Colon (tissue), 2 donors: Measurements from ENCODE around the gene TEAD1.

ENCODE experiments used
- FAIRE-seq: peaks from 2 replicates; lab custom pipeline; 2012; peaks lifted over from hg19 to GRCh38; lab: Jason Lieb, UNC
- donor health status: control.
- donor health status: control.

The TEAD1 gene

DNA sequence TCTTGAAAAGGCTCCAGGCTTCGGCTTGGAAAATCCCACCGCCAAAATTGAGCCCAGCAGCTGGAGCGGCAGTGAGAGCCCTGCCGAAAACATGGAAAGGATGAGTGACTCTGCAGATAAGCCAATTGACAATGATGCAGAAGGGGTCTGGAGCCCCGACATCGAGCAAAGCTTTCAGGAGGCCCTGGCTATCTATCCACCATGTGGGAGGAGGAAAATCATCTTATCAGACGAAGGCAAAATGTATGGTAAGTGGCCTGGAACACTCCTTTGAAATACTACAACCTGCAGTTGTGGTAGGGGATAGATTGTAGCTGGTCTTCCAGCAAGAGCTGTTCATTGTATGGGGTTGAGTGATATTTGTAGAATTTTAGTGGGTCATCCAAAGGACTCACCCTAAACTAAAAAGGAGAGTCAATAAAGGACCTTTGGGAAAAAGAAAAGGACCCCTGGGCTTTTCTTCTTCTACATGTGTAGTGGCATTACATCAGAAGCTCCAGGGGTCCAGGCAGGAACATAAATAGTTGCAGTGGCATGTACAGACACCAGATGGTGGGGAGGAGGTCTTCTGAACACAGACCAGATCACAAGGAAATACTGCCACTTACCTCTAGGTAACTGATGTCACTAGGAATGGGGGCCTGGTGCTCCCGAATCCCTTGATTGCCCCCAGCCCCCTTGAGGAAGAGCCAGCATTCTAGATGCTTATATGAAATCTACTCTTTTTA lies 90.1 kb downstream of the TEAD1 start:
- no peak for FAIRE-seq

DNA sequence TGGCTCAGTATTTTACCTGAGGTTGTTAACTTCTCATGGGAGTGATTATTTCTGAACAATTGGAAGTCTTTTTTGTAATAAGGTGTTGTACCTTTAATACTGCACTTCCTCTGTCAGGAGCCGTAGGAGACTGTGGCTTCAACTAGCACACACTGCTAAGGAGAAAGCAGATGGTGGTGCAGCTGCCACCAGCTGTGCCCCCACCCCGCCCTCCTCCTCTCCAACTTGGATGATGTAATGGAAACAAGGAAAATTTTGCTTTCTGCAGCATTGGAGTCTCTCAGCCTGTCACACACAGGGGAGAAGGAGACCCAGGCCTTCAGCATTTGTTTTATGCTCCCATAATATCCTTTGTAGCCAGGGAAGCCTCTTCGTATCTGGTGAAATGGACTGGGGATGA lies 91.2 kb downstream of the TEAD1 start:
- no peak for FAIRE-seq

DNA sequence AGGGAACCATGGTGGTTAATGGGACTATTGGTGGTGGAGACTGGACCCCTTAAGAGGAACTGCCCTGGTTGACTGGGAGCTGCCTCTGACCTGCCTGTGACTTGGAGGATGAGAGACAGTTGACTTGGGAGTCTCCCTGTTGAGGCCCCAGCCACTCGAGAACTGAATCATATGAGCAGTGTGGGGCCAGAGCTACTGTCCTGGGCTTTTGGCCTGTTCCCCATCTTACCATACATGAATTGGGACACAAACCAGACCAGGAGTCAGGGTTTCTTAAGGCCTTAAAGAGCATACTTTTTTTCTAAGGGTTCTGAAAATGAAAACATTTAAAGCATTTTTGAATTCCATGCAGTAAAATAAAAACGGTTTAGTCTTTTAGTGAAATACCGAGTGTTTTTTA lies 92.8 kb downstream of the TEAD1 start:
- FAIRE-seq: no peak

DNA sequence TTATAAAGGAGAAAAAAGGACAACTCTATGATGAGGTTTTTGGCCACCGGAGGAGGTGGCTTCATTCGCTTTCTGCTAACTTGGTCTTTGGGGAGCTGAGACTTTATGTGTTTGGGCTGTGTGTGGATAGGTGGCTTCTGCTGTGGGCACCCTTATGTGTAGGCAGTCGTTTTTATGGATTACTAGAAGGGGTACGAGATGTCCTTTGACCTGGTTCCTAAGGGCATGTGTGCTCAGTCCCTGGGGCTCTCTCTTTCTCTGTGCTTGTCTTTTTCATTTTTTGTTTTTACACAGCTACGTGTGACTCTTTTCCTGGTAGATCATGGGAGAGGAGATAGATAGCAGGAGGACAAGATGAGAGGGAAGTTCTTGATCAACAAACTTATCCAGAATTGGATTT lies 93.4 kb downstream of the TEAD1 start:
- FAIRE-seq: no peak

DNA sequence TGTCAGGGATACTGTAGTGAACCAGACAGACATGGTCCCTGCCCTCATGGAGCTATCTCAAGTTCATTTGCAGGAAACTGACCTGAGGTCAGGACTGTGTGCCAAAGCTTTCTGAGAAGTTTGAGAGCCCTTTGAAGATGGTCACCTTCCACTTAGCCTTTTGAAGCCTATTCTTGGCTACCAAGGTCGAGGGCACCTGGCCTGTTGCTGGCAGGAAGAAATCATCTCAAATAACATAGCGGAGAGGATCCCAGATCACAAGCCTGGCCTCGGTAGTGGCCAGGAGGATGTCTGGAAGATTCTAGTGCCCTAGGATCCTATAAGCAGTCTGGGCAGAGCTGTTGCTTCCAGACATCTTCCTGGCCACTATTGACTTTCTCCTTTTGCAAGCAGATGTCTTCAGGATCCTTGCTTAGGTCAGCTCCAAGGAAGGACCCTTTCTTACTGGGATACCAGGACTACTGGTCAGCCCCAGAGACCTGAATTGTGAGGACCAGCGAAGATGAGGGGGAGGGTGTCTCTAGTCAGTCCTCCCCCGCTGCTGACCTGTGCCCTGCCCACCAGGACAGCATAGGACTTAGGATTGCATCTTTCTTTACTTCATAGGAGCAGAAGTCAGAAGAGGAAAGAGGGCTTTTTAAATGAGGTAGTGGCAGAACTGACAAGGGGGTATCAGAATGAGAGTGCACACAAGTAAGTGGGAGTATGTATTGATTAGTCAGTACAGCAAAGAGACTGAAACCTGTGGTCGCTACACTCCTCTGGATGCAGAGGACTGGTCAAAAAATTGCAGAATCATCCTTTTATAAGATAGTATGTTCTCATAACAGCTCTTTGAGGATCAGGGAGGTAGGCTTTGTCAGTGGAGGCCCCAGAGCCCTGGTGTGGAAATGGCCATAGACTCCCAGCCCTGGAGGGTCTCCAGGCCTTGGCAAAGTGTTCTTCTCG lies 94.8 kb downstream of the TEAD1 start:
- FAIRE-seq: no peak

DNA sequence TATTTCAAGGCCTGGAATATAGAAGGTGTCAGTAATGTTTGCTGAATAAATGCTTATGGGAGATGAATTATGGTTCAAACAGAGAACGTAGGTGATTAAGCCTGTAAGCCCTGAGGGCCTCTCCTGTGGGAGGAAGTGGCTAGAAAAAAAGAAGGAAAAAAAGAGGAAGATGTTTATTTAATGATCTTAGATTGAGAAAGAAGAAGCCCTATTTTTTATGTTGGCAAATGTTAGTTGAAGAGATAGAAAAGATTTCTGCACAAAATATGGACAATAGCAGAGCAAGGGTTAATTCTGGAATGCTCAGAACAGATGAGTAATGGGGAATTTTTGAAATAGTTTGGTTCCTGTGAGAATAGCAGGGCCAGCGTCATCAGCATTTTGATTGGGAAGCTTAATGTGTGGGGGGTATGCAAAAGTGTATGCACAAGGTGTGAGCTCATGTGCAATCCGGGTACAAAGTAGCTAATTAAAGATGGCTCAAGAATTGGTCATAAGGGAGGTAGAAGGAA lies 95.7 kb downstream of the TEAD1 start:
- FAIRE-seq: no peak

DNA sequence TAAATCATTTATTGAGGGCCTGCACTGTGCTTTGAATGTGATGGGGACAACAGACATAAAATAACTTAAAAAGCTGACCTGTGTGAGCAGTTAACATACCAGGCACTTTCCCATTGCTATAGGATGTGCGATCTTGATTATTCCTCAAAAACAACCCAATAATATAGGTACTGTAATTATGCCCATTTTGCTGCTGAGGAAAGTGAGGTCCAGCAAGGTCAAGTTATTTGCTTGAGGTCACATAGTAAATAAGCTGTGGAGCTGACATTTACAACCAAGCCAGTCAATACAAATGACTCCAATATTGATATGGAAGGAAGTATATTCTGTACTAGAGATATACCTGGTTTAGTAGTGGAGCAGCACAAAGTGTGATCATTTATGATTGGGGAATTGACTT lies 96.2 kb downstream of the TEAD1 start:
- FAIRE-seq: no peak

DNA sequence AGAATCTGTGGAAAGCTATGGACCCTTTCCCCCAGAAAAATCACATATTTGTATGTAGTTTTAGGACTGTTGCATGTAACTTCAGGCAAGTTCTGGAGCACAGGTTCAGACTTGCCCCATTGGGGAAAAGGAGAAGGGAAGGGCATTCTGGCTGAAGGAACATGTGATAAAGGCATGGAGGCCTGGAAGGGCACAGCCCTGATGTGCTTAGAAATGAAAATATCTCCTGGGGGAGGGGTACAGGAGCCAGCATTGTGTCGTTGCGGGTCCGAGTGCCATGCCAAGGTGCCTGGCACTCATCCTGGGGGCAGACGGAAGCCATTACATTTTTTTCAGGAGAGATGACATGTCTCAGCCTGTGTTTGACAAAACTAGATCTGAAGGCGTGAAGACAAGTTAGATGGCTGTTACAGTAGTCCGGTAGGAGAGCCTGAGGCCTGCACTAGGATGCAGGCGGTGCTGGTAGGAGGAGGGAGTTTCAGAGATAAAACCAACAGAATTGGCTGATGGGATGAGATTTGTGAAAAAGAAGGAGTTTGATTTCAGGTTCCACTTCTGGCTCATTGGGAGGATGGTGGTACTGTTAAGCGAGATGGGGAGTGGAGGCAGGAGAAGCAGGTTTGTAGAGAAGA lies 96.9 kb downstream of the TEAD1 start:
- no peak for FAIRE-seq

DNA sequence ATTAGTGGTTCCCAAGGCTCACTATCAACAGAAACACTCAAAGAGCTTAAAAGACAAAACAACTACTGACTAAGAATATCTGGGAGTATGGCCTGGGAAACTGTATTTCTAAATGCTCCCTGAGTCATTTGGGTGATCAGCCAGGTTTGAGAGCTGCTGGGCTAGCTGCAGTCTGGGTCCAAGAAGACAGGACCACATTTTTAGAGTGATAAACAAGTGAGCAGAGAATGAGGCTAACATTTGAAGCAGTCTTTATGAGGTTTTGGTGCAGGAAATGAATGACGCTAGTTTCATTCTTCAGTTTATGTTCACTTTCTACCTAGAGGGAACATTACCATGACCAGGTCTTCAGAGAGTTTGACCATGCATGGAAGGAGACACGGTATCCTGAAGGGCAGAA lies 97.7 kb downstream of the TEAD1 start:
- FAIRE-seq: no peak

DNA sequence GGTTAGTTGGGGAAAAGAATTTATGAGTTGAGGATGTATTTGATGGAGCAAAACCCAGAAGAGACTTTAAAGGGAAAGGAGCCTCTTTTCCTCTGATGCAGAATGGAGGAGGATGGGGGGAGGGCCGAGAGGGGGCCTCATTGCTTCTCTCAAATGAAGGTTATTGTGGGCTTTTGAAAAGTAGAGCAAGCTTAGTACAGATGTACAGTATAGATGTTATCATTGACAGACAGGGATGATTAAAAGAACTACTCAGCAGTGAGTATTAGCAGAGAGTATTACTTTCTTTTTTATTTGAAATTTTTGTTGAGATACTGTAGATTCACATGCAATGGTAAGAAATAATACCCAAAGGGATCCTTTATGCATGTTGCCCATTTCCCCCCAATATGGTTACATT lies 98.1 kb downstream of the TEAD1 start:
- no peak for FAIRE-seq

DNA sequence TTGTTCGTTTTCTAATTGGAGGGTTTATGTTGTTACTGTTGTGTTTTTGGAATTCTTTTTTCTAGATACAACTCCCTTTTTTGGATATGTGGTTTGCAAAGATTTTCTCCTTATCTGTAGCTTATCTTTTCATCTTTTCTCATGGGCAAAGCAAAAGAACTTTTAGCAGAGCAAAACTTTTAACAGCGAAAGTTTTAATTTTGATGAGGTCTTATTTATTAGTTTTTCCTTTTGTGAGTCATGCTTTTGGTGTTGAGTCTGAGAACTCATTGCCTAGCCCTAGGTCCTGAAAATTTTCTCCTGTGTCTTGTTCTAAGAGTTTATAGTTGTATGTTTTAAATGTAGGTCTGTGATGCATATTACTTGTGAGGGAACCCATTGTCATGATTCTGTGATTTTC lies 99.4 kb downstream of the TEAD1 start:
- no peak for FAIRE-seq

DNA sequence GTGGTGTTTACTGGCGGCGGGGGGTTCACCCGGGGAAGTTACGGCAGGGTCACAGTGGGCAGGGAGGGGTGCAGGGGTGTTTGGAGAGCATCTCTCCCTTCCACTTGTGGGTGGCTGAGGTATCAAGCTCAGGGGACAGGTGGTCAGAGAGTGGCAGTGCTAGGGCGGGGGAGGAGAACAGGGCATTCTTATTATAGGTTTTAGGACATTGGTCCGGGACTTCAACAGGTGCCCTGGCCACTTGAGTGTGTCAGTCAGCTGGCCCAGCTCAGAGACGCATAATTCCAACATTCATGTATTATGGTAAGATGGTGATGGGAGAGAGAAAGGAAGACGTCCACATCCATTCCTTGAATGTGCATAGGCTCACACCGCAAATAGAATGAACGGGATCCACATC lies 101.7 kb downstream of the TEAD1 start:
- no peak for FAIRE-seq

DNA sequence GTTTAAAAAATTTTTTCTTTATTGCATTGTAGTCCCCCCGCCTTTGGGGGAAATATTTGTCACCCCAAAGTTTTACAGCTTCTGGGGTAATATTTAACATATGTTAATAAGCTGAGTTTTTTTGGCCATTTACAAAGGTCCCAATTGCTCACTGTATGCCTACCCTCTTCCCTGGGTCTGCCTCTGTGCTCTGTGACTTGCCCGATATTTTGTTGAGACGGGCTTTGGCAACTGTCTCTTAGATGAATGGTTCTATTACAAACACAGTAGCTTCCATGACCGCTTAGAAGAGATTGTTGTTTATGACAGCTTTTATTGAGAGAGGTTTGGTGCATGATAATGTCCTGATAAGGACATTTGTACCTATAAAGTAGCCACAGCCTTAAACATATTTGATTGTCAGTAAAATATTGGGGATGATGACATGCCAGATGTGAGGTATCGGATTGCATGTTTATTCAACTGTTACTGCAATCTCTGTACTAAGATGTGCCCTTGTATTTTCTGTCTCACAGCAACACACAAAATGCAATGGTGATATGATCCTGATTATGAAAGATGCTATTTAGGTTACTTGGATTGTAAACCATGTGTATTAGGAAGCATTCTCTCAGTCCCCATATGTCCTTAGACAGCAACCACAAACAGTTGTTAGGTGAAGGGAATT lies 103.1 kb downstream of the TEAD1 start:
- no peak for FAIRE-seq

DNA sequence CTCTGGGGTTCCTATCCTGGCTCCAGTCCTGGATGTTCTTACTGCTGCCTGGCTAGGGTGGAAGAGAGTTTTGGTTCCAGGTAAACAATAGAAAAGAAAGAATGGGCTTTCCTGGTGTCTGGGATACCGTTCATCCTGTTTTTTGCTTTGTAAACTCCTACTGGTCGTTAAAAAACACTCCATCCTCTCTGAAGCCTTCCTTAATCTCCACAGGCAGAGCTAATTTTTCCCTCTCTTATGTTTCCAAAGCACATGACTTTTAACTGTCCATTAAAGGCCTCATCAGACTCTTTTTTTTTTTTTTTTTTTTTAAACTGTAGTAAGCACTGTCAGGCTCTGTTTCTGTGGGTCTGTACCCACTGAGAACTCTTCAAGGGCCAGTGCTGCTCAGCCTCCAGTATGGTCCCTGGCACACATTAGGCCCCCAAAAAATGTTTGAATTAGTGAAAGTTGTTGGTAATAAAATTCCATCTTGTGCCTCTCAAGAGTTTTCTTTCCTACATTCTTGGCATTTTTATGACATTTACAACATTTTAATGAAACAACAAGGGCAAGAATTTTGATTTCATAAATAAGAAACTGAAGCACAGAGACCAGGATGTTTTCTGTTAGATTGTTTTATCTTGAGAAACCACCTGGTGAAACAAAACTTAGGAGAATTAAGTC lies 104.2 kb downstream of the TEAD1 start:
- no peak for FAIRE-seq

DNA sequence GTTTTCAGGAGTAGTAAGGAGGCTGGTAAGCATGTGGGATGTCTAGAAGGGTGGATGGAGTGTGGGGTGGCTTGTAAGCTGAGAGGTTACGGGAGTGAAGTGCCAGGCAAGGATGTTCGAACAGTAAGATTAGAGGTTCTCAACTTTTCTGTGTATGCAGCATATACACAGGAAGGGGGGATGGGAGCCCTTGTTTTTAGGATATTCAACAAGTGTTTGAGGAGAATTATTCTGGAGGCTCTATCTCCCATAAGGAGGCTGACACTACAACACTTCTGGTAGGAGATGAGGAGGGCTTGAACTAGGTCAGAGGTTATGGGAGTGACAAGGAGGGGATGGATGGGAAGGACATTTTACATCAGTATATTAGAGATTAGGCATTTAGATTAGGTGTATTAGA lies 109.5 kb downstream of the TEAD1 start:
- FAIRE-seq: no peak

DNA sequence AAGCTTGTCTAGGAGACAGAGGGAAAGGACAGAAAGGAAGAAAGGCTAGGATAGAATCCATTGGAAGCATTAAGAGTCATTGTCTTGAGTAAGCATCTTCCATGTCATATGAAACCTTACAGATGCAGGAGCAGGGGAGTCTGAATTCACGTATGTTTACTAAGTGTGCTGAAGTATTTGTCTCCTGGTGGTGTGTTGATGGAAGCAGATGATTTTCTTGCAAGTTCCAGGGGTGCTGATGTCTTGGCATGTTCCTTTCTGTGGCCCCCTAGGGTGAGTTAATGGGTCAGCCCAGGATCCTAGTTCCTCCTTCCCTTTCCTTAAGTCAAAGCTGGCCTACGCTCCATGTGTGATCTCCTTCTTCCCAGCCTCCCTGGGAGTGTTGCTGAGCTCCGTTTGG lies 110.2 kb downstream of the TEAD1 start:
- FAIRE-seq: no peak

DNA sequence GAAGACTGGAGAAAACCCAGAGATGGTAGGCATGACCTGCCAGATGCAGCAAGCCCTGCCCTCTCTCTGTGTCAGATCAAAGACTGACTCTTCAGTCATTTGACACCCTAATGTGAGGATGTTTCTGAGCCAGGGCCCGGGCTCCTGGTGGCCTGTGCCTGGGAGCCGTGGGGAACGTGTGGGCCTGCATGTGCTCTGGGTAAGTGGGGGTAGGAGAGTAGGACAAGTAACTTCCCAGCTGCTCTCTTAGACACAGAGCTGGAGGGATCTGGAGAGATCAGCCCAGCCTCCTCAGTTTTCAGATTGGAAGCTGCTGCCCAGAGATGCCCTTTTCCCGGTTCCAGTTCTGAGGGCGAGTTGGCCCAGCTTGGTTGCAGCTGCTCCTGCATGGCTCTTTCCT lies 110.8 kb downstream of the TEAD1 start:
- no peak for FAIRE-seq

DNA sequence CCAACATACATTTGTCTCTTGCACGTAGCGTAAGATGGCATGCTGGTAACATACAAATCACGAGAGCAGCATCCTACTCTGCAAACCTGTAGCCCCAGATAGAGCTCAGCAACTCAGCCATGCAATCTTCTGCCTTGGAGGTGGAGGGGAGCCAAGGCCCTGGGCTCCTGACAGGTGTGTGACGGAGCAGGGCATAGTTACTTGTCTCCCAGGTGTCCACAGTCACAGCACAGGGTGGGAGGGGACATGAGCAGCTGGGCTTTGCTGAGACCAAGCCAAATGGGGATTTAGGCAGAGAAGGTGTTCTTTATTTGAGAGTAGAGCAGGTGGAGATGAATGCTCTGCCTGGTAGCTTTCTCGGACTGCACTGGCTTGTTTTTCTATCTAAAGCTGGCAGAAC lies 111.7 kb downstream of the TEAD1 start:
- FAIRE-seq: no peak

DNA sequence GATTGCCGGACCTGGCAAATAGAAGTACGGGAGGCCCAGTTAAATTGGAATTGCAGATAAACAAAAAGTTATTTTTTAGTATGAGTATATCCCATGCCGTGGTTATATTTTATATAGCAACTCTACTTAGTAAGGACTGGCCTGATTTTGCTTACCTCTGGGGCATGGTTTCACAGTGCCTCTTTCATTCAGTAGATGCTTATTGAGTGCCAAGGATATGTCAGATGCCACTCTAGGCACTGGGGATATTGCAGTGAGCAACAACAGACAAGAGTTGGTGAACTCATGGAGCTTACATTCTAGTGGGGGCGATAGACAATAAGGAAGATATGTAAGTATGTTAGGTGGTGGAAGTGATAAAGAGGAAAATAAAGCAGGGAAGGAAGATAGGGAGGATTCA lies 112.2 kb downstream of the TEAD1 start:
- FAIRE-seq: no peak

DNA sequence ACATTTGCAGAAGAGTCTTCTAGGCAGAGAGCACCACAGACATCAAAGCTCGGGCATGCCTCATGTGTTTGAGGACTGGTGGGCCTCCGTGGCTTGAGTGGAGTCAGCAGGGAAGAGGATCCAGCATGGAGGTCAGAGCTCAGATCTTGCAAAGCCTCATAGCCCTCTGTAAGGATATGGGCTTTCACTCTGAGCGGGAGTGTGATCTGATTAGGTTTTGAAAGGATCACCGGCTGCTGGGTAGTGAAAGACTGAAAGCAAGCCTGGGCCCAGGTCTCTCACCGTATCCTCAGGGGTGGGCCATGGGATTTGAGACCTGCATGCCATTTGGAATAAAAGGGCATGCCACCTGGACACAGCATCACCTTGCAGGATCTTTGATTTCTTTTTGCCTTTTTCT lies 112.7 kb downstream of the TEAD1 start:
- FAIRE-seq: no peak

DNA sequence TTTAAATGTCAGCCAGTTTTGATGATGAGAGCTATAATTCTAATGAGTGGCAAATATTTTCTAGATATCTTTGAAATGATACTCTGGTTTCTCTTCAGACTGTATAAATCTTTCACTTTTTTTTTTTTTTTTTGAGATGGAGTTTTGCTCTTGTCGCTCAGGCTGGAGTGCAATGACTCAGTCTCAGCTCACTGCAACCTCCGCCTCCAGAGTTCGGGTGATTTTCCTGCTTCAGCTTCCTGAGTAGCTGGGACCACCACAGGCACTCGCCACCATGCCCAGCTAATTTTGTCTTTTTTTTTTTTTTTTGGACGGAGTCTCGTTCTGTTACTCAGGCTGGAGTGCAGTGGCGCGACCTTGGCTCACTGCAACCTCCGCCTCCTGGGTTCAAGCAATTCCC lies 113.6 kb downstream of the TEAD1 start:
- FAIRE-seq: no peak

DNA sequence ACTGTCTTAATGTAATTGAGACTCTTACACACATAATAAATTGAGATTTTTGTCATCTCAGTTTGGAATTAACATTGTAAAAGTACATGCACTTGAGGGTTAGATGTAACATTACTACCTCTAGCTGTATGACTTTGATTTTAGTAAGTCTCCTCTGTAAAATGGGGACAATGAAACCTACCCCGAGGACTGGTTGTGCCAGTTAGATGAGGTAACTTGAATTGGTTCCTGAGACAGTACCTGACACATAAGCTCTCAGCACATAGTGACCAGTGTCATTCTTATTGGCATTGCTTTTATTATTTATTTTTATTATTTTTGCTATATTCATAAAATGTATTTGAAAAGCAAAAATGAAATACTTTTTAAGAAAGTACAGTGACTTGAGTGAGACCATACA lies 114.8 kb downstream of the TEAD1 start:
- no peak for FAIRE-seq
